SK-N-SH (cell line): ENCODE data around the gene KCNJ4. TPM values are rescaled to one million over a fixed set of nuclear protein-coding genes. Genes with fewer than 3 reads are reported as not detected.

Source experiments
- CTCF ChIA-PET: fragments of 300-600, 350-600 bp; formaldehyde crosslinking; extraction: SDS; loops from one replicate; lab custom pipeline; 2021; lab: Yijun Ruan, JAX
- POLR2A ChIA-PET: fragments of 350-600 bp; sonication (Branson Sonifier 250); formaldehyde crosslinking; extraction: SDS; loops from one replicate; lab custom pipeline; 2020; ENCODE audit warnings: antibody characterized with exemption, inconsistent platforms; lab: Yijun Ruan, JAX
- DNase-seq: peaks from one replicate; pipeline ENCODE4 v3.0.0; 2012
- H2AFZ ChIP-seq: fragments of 200-600 bp; sonication (generic); 2 replicates; pipeline ENCODE4 v1.8.1; 2016; ENCODE audit warnings: antibody characterized with exemption, mild to moderate bottlenecking, low read depth
- H3F3A ChIP-seq: fragments of 200-600 bp; sonication (generic); replicated peaks from 2 replicates; pipeline ENCODE3; 2016; ENCODE audit warnings: antibody characterized with exemption, mild to moderate bottlenecking; ENCODE audit not compliant: insufficient read depth
- H3K27ac ChIP-seq, 2 experiments: fragments of 200-500 bp in 1 of 2; fragments of 200-600 bp in 1 of 2; sonication (Bioruptor generic) in 1 of 2; sonication (generic), shearing (Covaris generic) in 1 of 2; 2 replicates each; pipeline versions ENCODE4 v1.5.1 to v1.6.1; 2014 to 2016; ENCODE audit warnings: low read depth in 2 of 2, inconsistent platforms in 1 of 2, low read length in 1 of 2, mild to moderate bottlenecking in 1 of 2, mixed read lengths in 1 of 2
- H3K27me3 ChIP-seq: fragments of 200-600 bp; sonication (generic), shearing (Covaris generic); 2 replicates; pipeline ENCODE4 v1.6.1; 2016; ENCODE audit warnings: mixed run types; ENCODE audit not compliant: insufficient read depth
- H3K36me3 ChIP-seq, 2 experiments: fragments of 200-500 bp in 1 of 2; fragments of 200-600 bp in 1 of 2; sonication (Bioruptor generic) in 1 of 2; sonication (generic) in 1 of 2; replicated peaks in 1 of 2; 2 replicates each; pipeline versions ENCODE3 to v1.5.1; 2014 to 2016; ENCODE audit warnings: low read length in 1 of 2, mild to moderate bottlenecking in 1 of 2; ENCODE audit not compliant: insufficient read depth in 2 of 2, control insufficient read depth in 1 of 2
- H3K4me1 ChIP-seq, 2 experiments: fragments of 200-500 bp in 1 of 2; fragments of 200-600 bp in 1 of 2; sonication (Bioruptor generic) in 1 of 2; sonication (generic), shearing (Covaris generic) in 1 of 2; 2 replicates each; pipeline versions ENCODE4 v1.5.1 to v1.6.1; 2014 to 2016; ENCODE audit warnings: low read depth in 1 of 2, low read length in 1 of 2, mixed run types in 1 of 2; ENCODE audit not compliant: insufficient read depth in 2 of 2, control insufficient read depth in 1 of 2
- H3K4me2 ChIP-seq: fragments of 200-600 bp; sonication (generic), shearing (Covaris generic); 2 replicates; pipeline ENCODE4 v1.6.1; 2017; ENCODE audit warnings: mixed run types
- H3K4me3 ChIP-seq, 2 experiments: fragments of 200-500 bp in 1 of 2; fragments of 200-600 bp in 1 of 2; sonication (Bioruptor generic) in 1 of 2; sonication (generic), shearing (Covaris generic) in 1 of 2; 2 replicates each; pipeline versions ENCODE4 v1.5.1 to v1.8.1; 2014 to 2016; ENCODE audit warnings: low read depth in 2 of 2, inconsistent platforms in 1 of 2, low read length in 1 of 2, mild to moderate bottlenecking in 1 of 2, mixed read lengths in 1 of 2, moderate library complexity in 1 of 2
- H3K79me2 ChIP-seq: fragments of 200-600 bp; sonication (generic); 2 replicates; pipeline ENCODE4 v1.8.1; 2017; ENCODE audit warnings: mild to moderate bottlenecking; ENCODE audit not compliant: insufficient read depth
- H3K9ac ChIP-seq: fragments of 200-600 bp; sonication (generic); 2 replicates; pipeline ENCODE4 v1.6.1; 2017; ENCODE audit warnings: mixed run types
- H3K9me2 ChIP-seq: fragments of 200-600 bp; sonication (generic); 2 replicates; pipeline ENCODE4 v1.6.1; 2017; ENCODE audit warnings: mixed run types
- H3K9me3 ChIP-seq: fragments of 200-600 bp; sonication (generic); 2 replicates; pipeline ENCODE4 v1.6.1; 2017; ENCODE audit warnings: mixed run types, mild to moderate bottlenecking, moderate library complexity
- H4K20me1 ChIP-seq: fragments of 200-600 bp; sonication (generic); 2 replicates; pipeline ENCODE4 v1.6.1; 2017; ENCODE audit warnings: mild to moderate bottlenecking, mixed run types; ENCODE audit not compliant: insufficient read depth
- EP300 ChIP-seq, 2 experiments: IDR thresholded peaks; 2 replicates each; pipeline versions ENCODE4 v1.4.0 to v1.6.1; 2012; ENCODE audit warnings: borderline replicate concordance in 1 of 2, low read depth in 1 of 2, low read length in 1 of 2
- FOSL2 ChIP-seq: IDR thresholded peaks from 2 replicates; pipeline ENCODE4 v1.4.0; 2012; ENCODE audit warnings: low read depth, mild to moderate bottlenecking, moderate library complexity, borderline replicate concordance
- FOXM1 ChIP-seq: IDR thresholded peaks from 2 replicates; pipeline ENCODE4 v1.4.0; 2012; ENCODE audit warnings: low read depth, mild to moderate bottlenecking
- GATA2 ChIP-seq: sonication (generic); formaldehyde crosslinking; IDR thresholded peaks from 2 replicates; pipeline ENCODE4 v1.5.0; 2020; ENCODE audit warnings: mild to moderate bottlenecking, missing genetic modification reagents
- JUND ChIP-seq: IDR thresholded peaks from 2 replicates; pipeline ENCODE4 v1.4.0; 2012
- MEF2A ChIP-seq: IDR thresholded peaks from 2 replicates; pipeline ENCODE4 v1.4.0; 2012; ENCODE audit warnings: low read depth, borderline replicate concordance
- NFIC ChIP-seq: IDR thresholded peaks from 2 replicates; pipeline ENCODE4 v1.4.0; 2012; ENCODE audit warnings: borderline replicate concordance
- NRF1 ChIP-seq: IDR thresholded peaks from 2 replicates; pipeline ENCODE4 v1.6.1; 2012; ENCODE audit warnings: low read depth, mild to moderate bottlenecking, low read length
- POLR2AphosphoS5 ChIP-seq: IDR thresholded peaks from 2 replicates; pipeline ENCODE4 v1.6.1; 2012; ENCODE audit warnings: low read depth, low read length
- RCOR1 ChIP-seq: fragments of 150-350 bp; IDR thresholded peaks from 2 replicates; pipeline ENCODE4 v1.6.1; 2017; ENCODE audit warnings: antibody characterized with exemption, low read length
- SIN3A ChIP-seq: IDR thresholded peaks from 2 replicates; pipeline ENCODE4 v1.6.1; 2012; ENCODE audit warnings: low read depth, mild to moderate bottlenecking, low read length, moderate library complexity, borderline replicate concordance
- TAF1 ChIP-seq: IDR thresholded peaks from 2 replicates; pipeline ENCODE4 v1.6.1; 2012; ENCODE audit warnings: low read depth, mild to moderate bottlenecking, low read length, moderate library complexity, borderline replicate concordance
- TCF12 ChIP-seq: IDR thresholded peaks from 2 replicates; pipeline ENCODE4 v1.4.0; 2012
- TEAD4 ChIP-seq: IDR thresholded peaks from 2 replicates; pipeline ENCODE4 v1.4.0; 2012; ENCODE audit warnings: mild to moderate bottlenecking, borderline replicate concordance; ENCODE audit not compliant: insufficient read depth
- WGBS: methylation state at CpG from one replicate; pipeline ENCODE4 v1.1.6; 2017; ENCODE audit warnings: low lambda C conversion rate; 5-methylcytosine and 5-hydroxymethylcytosine counted together
- polyA plus RNA-seq, 3 experiments: library from polyadenylated mRNA; depleted of rRNA; stranded (reverse); fragments of >200 nt; gene quantifications; 2 replicates each; pipeline ENCODE4 v1.2.3, GENCODE V29; 2012
- TF ChIP-seq, protein P1 (sequence below): fragments of 150-350 bp; IDR thresholded peaks from 2 replicates; pipeline ENCODE4 v1.6.1; 2016; ENCODE audit warnings: mild to moderate bottlenecking, low read depth, low read length
- TF ChIP-seq, protein P2 (sequence below): IDR thresholded peaks from 2 replicates; pipeline ENCODE4; 2012

The KCNJ4 gene
- polyA plus RNA-seq, 1 of the 3 experiments (the other 2 are of a cell fraction) = not detected

DNA sequence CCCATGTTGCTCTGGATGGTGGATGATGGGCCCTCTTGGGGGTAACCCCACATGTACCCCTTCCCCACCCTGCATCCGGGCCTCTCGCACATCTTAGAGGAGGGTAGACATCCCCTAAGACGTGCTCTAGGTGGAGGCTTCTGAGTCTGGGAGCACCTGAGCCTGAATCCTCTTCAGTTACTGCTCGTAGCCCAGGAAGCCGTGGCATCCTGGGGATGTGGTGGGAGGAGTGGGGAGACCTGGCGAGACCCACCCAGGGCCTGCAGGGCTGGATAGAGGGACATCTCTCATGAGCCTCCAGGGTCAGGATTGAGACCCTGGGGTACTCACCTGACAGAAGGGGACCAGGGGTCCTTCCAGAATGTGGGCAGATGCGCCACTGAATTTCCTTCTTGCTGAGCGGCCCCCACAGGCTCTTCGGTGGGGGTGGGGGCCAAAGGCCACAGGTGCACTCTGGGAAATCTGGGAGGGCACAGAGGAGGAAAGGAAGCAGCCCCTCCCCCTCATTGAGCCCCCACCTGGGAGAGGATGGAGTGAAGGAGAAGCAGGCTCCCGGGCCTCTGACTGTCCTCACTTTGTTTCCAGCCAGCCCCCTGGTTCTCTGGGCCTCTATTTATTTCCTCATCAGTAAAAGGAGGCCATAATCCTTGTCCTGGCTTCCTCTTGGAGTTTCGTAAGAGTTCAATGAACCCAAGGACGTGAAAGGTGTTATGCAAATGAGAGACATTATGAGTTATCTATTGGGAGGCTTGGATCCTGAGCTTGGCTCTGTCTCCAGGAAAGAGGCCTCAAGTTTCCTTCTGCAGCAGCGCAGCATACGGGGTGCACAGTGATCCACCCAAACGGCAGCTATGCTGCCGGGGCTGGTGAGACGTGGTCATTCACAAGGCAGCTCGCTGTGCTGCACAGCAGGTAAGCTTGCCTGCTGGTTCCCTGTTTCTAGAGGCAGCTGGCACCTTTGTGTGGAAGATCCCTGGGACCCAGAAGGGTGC, 31.2 kb downstream of the KCNJ4 start:
- Histone ChIP-seq H3F3A (no peaks in the 10 kb centered on the region), H3K36me3 (no peaks in the 10 kb centered on the region), H3K4me2 (no peak overlapping the region), H3K4me1 (no peaks in the 10 kb centered on the region), H3K9me3 (no peaks in the 10 kb centered on the region), H3K27me3 (no peaks in the 10 kb centered on the region), H3K27ac (no peak overlapping the region), H4K20me1 (no peaks in the 10 kb centered on the region), H3K4me3 (no peak overlapping the region), H2AFZ (no peak overlapping the region), H3K9me2 (no peaks in the 10 kb centered on the region), H3K79me2 (no peaks in the 10 kb centered on the region), H3K9ac (no peak overlapping the region)
- WGBS = 83% methylated on average over 6 of the region's 18 CpGs
- ChIA-PET CTCF (no interaction called here), POLR2A (no interaction called here)
- no peak for DNase-seq
- TF ChIP-seq TCF12 = no peak
- no peak for TF ChIP-seq EP300 (IDR thresholded peaks at IDR 0.05; ENCODE audit: borderline replicate concordance in 1 of 2, low read depth in 1 of 2, low read length in 1 of 2)
- no peak for TF ChIP-seq NFIC
- TF ChIP-seq, protein P1, sequence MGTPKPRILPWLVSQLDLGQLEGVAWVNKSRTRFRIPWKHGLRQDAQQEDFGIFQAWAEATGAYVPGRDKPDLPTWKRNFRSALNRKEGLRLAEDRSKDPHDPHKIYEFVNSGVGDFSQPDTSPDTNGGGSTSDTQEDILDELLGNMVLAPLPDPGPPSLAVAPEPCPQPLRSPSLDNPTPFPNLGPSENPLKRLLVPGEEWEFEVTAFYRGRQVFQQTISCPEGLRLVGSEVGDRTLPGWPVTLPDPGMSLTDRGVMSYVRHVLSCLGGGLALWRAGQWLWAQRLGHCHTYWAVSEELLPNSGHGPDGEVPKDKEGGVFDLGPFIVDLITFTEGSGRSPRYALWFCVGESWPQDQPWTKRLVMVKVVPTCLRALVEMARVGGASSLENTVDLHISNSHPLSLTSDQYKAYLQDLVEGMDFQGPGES = no peak
- no peak for TF ChIP-seq MEF2A
- TF ChIP-seq SIN3A = no peak
- no peak for TF ChIP-seq FOSL2
- TF ChIP-seq NRF1 = no peak
- TF ChIP-seq JUND = no peak

DNA sequence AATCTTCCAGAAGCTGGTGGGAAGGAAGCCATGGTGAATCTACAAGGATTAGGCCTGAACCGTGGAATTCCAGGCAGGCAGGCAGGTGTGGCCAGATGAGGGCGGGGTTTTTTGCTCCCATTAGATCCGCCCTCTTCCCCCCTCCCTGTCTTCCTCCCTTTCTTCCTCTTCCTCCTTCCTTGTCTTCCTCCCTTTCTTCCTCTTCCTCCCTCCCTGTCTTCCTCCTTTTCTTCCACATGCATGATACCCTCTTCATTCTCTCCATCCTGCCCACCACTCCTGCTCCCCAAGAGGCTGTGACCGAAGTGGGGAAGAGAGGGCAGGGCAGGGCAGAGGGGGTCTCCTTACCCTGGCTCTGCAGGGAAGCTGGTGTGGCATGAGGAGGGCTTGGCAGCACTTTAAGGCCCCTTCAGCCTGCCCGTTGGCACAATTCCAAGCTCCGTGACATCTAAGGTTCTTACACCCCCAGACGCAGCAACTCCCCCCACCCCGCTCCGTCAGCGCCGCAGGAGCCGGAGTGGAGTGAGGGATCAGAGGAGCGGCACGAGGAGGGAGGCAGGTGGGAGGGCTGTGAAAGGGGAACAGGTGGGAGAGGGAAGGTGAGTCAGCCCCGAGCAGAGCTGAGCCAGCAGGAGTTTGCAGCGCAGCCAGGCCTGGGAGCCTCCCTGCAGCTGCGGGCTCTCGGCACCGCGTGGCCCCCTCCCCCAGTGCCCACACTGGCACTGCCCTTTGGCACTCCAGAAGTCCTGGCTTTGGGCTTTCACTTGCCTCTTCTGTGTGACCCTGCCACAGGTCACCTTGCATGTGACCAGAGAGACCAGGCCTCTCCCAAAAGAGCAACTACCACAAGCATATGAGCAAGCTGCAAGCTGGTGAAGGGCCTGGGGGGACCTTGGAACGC, 32.1 kb downstream of the KCNJ4 start:
- no peak for DNase-seq
- Histone ChIP-seq H3K36me3 (no peaks in the 10 kb centered on the region), H3K27me3 (no peaks in the 10 kb centered on the region), H3K79me2 (no peaks in the 10 kb centered on the region), H3K9me3 (no peaks in the 10 kb centered on the region), H3K4me1 (no peaks in the 10 kb centered on the region), H2AFZ (no peak overlapping the region), H3K4me3 (no peak overlapping the region), H3K4me2 (no peak overlapping the region), H3F3A (no peaks in the 10 kb centered on the region), H3K9ac (no peak overlapping the region), H3K27ac (no peak overlapping the region), H4K20me1 (no peaks in the 10 kb centered on the region), H3K9me2 (no peaks in the 10 kb centered on the region)
- ChIA-PET CTCF (no interaction called here), POLR2A (no interaction called here)
- TF ChIP-seq TEAD4 (no peak), RCOR1 (no peak), SIN3A (no peak), EP300 (IDR thresholded peaks at IDR 0.05; ENCODE audit: borderline replicate concordance in 1 of 2, low read depth in 1 of 2, low read length in 1 of 2) (no peak), POLR2AphosphoS5 (no peak), GATA2 (CRISPR knock-in tag) (no peak), MEF2A (no peak), TCF12 (no peak), FOXM1 (no peak), TAF1 (no peak), FOSL2 (no peak)
- TF ChIP-seq, protein P2, sequence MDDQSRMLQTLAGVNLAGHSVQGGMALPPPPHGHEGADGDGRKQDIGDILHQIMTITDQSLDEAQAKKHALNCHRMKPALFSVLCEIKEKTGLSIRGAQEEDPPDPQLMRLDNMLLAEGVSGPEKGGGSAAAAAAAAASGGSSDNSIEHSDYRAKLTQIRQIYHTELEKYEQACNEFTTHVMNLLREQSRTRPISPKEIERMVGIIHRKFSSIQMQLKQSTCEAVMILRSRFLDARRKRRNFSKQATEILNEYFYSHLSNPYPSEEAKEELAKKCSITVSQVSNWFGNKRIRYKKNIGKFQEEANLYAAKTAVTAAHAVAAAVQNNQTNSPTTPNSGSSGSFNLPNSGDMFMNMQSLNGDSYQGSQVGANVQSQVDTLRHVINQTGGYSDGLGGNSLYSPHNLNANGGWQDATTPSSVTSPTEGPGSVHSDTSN = no peak
- 90% methylated on average over 10 of the region's 21 CpGs for WGBS
